ENCODE results near the gene MREG. TPM values are rescaled to one million over a fixed set of nuclear protein-coding genes. Genes with fewer than 3 reads are reported as not detected.
"Not testable (repeated sequence)": the region's sequence is repeated elsewhere in the genome, so short reads cannot be mapped to it uniquely, and the experiment has no call there.

MREG gene
- polyA plus RNA-seq, 12 donors = 1.6 to 7.2 (median 2.3) TPM; not detected in 2

DNA sequence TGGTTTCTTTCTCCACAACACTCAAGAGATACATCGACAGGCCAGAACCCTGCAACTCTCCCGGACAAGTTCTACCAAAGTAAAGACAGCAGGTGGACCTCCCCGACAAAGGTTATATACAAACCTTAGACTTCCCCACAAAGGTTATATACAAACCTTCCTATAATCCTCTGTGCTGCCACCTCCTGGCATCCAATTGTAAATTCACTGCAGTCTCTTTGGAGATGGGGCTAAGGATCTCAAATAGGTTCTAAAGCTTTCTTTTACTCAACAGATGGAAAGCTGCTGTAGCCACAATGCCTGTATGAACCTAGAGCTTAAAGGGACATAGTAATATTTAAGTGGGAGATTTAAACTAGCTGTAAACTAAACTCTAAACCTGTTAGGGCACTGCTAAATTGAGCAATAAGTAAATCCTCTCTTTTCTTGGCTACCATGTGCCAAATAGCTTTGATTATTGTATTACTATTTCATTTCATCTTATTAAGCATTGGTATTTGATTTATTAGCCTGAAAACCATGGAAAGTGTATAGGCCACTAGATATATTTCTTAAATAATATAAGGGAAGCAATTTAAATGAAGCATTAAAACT, 9.8 kb upstream of the MREG start:
- DNase-seq = no peak

DNA sequence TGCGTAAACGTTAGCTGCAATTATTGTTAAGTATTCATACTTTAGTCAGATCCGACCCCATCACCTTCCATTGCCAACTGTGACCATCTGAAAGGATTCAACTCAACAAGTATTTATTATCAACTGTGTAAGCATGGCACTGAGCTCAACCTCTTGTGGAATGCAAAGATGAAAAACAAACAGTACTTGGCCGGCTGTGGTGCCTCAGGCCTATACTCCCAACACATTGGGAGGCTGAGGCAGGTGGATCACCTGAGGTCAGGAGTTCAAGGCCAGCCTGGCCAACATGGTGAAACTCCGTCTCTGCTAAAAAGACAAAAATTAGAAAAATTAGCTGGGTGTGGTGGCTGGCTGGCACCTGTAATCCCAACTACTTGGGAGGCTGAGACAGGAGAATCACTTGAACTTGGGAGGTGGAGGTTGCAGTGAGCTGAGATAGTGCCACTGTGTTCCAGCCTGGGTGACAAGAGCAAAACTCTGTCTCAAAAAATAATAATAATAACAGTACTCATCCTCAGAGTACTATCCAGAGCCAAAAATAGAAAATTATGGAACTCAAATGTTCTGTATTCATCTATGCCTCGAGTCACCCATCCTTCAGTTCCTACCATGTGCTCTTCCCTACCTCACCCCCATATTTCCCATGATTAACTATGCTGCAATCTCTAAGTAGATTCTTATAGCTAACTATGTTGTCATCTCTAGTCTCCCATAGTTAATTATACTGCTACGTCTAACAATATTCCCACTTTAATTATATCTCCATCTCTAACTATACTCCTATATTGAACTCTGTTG, 8.6 kb upstream of the MREG start:
- DNase-seq = no peak

DNA sequence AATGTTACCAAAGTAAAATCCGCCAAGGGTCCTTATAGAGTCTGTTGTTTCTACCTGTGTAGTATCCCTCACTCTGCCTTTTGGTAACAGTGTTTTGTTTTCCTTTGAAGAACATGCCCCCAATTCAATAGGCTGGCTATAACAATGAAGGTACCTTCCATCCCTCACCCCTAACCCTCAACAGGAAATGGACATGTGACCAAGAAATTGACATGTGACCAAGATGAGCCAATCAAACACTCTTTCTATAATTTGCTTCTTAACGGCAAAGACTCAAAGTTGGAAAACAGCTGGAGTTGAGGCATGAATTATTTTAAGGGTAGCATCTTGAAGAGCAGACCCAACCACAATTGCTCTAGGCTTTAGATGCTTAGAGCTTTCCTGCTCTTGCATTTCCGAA, 5.4 kb upstream of the MREG start:
- no peak for DNase-seq

DNA sequence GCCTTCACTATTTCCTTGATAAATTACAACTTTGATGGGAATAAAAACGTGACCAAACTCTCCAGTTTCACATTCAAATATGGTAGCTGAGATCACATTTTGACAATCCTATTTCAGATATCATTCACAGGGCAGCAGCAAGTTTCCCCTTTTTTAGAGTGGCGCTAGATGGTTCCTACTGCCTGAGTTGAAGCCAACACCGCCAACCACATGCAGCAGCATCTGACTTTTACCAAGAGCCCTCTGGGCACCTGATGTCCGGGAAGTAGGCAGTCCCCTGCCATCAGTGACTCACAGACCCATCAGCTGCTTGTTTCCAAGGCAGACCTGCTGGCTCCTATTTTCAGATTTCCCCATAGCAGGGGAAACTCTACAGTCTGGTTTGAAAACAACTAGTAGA, 4.0 kb upstream of the MREG start:
- no peak for DNase-seq

DNA sequence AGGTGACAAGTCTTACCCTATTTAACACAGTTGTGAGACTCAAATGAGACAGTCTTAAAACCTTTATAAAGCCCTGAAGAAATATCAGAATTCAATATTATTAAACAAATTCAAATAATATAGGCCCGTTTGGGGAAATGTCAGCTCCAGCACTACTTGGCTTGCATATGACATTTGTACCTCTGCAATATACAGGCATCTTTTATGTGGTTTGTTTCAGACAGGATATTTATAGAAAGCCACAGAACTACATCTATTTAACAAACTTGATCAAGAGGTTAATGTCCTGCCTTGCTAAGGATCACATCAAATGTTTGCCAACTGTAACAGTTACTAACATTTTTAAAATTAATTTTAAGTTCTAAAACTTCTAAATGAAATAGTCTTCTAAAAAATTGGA, 3.2 kb upstream of the MREG start:
- no peak for DNase-seq

DNA sequence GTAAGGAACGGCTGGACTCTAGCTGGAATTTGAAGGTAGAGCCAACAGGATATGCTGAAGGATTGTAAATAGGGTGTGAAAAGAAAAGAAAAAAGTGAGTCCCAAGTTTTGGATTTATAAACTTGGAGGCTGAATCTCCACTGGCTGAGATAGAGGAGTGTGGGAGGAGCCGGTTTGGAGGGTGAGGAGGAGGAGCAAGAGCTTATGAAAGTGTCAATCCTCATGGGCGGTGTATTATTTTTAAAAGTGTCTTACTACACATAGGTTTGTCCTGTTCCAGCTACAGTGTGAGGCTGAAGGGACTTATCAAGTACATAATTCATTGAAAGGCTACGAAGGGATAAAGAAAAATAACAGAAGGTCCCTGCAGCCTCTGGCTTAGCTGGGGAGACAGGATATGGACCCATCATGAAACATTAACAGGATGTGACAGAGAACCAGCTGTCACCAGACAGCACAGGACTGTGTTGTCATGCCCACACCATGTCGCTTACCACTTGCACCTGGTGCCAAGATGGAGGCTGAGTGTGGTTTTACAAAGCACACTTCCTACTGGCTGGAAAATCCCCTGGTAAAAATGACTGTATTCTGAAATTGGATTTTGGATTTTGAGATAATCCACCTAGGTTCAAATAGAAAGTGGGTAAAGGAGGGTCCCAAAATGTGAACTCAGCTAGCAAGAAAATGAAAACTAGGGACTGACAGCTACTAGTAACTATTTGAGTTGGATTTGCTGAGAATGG, 2.5 kb upstream of the MREG start:
- DNase-seq = no peak

DNA sequence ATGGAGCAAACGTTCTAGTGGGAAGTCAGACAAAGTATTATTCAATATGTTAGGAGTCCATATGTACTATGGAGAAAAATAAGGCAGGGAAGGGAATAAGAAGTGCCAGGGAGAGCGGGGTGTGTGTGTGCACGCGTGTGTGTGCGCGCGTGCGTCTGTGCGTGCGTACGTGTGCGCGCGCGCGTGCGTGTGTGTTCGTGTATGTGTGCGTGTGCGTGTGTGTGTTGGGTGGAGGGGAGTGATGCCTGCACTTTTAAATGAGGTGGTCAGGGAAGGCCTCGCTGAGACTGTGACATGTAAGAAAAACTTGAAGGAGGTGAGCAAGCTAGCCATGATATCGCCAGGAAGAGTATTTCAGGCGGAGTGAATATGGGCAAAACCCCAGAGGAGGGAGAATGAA, 1.6 kb upstream of the MREG start:
- DNase-seq = no peak

DNA sequence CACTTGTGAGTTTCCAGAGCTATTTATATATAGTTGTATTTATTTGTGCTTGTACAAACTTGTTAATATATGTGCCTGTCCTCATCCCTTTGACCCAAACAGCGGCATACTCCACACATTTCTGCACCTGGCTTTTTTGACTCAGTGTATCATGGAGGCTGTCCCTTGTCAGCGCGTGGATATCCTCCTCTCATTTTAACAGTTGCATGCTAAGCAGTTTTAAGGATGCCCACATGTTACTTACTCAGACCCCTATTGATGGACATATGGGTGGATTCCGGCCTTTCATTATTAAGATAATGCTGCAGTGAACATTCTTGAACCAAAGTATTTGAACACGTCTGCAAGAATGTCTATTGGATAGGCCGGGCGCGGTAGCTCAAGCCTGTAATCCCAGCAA, 655 bp upstream of the MREG start:
- no peak for DNase-seq

DNA sequence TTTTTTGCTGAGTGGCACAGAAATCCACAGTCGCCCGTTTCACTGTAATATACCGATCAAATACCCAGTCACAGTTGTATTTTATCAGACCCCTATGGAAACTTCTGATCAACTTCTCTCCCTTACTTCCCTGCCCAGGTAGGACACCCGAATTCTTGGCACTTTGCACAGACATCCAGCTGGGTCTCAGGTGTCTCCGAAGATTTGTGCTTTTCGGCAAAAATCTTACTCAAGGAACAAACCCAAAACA, 596 bp downstream of the MREG start:
- DNase-seq = no peak

DNA sequence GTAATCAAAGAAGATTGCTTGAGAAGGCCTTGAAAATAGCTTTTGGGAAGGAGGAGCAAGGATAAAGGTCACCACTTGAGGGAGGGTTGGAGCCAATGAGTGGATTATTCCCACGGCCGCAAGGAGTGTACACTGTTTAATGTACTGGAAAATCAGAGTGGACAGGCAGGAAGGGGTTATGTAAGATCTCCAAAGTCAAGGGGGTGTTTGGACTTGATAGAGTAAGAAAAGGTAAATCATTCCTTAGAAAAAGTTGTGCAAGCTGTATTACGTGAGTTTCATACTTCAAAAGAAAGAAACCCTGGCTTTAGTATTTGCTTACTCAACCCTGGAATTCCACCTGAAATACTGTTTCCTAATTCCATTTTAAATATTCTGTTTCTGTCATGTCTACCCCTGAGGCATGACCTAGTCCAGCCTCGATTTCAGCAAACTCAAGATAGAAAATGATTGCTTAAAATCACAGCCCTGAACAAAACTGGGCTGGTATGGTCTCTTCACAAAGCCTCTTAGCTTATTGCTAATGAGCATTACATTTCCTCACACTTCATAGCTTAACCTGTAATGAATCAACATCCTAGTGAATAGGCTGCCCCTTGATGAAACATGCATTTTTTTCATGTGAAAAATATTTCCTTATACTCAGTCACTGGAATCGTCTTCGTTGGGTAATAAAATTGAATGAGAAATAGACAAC, 1.1 kb downstream of the MREG start:
- no peak for DNase-seq

DNA sequence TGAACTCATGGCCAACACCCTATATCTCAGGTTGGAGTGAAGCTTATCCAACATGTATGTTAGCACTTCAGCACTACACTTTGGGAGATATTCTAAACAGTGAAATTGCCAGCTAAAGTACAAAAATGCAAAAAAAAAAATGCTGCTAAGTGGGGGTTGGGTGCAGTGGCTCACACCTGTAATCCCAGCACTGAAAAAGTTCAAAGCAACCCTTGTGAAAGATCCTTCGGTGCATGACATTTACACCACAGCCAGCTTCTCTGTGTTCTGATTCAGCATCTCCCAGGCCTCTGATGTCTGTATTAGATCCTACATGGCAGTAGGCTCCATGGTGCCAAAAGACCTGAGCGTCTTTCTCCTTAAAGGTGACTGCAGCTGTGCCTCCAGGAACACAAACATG, 4.1 kb downstream of the MREG start:
- DNase-seq = not testable (repeated sequence)

DNA sequence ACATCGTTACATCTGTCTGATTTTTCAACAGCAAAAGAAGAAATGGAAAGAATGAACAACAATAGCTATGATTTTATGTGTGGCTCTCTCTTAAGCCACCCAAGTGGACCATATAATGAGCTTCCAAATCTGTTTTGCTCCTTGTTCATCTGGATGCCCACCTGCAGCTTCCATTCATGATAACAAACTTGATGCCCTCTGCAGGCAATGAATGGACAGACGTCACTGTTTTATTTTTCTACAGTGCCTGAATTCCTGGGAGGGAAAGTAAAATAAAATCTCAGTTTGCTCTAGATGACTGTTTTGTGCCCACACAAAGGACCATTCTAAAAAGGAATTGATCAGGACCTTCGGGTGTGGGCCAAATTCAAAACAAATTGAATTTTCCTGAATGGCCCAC, 5.0 kb downstream of the MREG start:
- no peak for DNase-seq

DNA sequence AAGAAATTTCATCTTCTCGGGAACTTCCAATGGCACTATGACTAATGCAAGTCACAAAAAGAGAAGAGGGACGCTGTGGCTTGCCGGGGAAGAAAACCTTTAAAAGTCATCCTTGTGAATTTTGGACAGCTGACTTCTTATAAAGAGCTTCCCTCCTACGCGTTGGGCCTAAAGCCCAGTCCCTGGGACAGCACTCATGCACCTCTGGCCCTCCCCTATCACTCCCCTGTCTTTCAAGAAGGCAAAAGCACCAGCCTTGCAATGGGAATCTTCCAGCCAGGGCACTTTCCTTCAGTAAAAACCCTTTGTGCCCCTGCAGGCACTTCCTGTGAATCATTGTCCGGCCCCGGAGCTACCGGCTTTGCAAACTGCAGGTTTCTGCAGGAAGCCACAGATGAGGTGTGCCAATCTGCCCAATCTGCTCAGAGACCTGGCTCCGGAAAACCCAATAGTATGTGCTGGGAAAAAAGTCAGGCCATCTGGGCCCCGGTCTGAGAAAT, 7.1 kb downstream of the MREG start:
- no peak for DNase-seq

DNA sequence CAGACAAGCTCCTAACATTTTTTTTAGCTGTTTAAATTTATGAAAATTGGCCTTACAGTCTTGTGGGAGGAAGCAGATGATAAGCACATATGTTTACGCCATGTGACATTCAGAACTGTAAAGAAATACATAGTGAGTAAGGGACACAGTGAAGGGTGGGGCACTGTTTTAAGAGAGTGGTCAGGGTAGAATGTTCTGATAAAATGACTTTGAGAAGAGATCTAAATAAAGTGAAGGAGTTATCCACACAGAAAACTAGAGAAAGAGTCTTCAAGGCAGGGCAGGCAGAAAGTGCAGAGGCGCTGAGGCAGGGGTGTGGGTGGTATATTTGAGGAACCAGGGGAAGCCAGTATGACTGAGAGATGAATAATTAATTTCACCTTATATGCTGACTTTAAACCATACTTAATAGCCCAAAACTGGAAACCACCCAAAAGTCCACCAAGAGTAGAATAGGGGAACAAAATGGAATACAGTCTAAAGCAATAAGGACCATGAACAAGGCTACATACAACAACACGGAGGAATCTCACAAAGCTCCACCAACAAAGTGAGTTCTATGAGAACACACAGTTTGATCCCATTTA, 8.6 kb downstream of the MREG start:
- DNase-seq = no peak

DNA sequence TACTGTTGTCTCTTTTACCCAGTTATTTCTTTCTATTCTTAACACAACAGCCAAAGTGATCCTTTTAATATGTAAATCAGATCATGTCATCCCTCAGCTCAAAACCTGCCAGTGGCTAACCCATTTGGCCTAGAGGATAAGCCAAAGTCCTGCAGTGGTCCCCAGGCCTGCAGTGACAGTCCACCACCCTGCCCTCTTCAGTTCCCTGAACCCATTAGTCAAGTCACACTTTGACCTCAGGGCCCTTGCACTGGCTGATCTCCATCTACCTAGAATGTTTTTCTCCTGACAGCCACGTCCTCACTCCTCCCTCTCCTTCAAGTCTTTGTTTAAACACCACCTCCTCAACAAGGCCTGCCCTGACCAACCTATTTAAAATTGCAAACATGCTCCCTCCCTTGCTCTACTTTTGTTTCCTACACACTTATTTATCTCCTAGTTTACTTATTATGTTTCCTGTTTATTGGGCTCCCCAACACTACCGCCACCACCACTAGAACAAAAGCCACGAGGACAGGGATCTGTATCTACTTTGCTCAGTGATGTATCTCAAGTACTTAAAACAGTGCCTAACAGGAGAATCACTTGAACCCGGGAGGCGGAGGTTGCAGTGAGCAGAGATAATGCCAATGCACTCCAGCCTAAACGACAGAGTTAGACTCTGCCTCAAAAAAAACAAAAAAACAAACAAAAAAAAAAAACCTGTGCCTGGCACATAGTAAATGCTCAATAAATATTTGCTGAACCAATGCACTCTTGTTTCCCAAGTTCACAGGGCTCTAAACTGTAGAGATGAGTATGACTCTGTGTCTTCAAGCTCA, 9.3 kb downstream of the MREG start:
- no peak for DNase-seq

DNA sequence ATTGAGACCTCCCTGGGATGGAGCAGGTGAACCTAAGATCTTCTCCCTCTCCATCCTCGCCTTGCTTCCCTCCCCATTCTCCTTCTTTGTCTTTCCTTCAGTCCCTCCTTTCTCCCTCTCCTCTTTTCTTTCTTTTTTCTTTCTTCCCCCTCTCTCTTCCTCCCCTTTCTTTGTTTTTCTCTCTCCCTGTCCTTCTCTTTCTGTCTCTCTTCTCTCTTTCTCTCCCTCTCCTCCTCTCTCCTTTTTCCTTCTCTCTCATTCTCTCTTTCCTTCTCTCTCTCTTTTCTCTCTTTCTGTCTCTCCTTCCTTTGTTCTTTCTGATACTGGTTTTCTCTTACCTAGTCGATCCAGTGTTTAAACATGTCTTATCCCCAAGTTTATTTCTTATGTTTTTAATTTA, 10.7 kb downstream of the MREG start:
- DNase-seq = no peak

DNA sequence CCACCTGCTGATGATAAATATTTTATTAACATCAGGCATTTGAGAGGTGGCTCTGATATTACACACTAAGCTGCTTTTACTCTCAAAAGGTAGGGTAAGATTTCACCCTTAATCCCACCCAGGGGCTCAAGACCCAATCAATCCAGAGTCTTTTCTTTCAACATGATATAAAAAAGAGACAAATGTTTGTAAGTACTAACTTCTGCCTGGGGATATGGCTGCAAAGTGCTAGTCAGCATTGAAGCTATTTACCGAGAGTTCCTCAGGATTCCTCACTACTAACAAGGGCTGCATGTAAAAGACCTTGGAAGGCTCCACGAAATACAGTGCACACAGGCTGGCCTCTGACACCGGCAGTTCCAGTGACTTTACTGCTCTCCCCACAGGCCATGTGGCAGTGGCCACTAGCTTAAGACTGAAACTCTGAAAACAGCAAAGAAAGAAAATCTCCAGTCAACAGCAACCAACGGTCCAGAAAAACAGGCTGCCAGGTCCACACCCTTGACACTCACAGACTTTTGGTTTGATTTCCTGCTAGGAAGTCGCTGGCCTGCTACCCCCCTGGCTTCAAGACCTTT, 11.2 kb downstream of the MREG start:
- DNase-seq = no peak

DNA sequence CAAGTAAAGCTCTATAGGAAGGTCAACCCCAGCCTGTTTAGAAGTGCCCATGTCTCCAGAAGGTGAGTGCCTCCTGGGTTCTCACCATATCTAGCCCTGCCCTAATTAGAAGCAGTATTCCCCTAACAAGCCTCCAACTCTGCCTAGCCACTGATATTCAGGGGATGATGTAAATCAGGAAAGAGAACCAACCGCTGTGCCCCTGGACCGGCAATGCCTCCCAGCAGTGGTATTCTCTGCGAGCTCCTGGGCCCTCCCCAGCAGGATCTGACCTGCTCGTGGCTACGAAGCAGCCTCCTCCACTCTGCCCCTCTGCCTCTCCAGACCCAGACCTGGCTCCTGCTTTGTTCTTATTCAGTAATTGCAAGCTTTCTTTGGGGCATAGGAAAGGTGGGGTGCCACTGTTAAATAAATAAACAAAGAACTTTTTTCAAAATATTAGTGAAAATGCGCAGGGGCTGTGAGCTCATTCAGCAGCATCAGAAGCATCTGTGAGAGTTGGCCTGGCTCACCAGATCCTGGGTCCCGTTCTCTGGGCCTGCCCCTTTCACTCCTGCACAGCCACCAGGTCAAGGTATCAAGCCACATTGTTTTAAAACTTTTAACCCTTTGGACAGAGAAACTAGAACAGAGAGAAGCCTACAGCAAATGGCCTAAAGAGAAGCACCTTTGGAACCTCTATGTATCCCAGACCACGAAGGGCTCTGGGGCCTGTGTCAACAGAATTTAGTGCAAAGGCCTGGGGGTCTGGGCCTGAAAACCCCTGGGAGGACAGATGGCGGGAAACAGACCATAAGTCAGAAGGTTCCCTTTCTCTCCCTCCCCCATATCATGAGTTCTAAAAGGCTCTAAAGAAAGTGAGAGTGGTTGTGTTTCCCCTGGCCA, 11.9 kb downstream of the MREG start:
- DNase-seq = no peak

DNA sequence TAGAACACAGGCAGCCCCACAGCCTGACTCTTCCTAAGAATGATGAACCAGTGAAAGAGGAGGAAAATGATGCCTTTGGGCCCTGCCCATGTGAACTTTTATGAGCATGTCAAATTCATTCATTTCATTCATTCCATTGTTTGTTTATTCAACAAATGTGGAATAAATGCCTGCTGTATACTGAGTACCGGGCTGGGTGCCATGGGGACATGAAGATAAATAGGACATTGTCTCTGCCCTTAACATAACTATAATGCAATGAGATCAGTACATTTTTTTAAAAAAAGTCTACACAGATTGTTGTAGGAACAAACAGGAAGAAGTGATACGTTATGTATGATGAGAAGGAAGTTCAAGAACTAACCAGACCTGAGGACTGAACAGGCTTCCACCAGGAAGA, 14.7 kb downstream of the MREG start:
- no peak for DNase-seq

DNA sequence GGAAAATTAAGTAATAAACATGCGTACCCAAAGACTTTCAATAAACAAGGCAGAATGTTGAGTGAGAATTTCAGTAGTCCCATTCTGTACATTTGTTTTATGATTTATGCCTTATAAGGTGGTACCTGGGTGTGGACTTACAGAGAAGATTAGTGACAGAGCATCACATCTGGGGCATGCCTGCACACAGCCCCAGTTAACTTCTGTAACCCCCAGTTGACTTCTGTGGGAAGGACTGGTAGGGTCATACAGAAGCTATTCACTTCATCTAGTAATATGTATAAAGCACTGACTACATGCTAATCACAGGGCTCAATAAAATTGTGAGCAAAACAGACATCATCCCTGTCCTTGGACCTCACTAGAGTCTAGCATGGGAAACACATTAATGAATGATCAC, 16.1 kb downstream of the MREG start:
- DNase-seq = no peak
